ENCODE results near the gene COPS4.

The COPS4 gene

GRCh38 chr4:83010111-83010521, 24.9 kb upstream of the COPS4 start:
- DNase-seq (ENCODE audit: insufficient read length, low spot score): no peak
- FAIRE-seq: no peak
- TF ChIP-seq SPI1 (IDR thresholded peaks at IDR 0.05; ENCODE audit: low read depth, low read length) (no peak), PAX5 (IDR thresholded peaks at IDR 0.05; ENCODE audit: insufficient read depth, low read length, severe bottlenecking) (no peak), POU2F2 (IDR thresholded peaks at IDR 0.05; ENCODE audit: low read depth, low read length) (no peak), POLR2A (IDR thresholded peaks at IDR 0.05; ENCODE audit: low read depth, low read length) (no peak), POLR2AphosphoS5 (IDR thresholded peaks at IDR 0.05; ENCODE audit: low read depth, low read length) (no peak), TAF1 (IDR thresholded peaks at IDR 0.05; ENCODE audit: low read depth, low read length) (no peak)

DNA sequence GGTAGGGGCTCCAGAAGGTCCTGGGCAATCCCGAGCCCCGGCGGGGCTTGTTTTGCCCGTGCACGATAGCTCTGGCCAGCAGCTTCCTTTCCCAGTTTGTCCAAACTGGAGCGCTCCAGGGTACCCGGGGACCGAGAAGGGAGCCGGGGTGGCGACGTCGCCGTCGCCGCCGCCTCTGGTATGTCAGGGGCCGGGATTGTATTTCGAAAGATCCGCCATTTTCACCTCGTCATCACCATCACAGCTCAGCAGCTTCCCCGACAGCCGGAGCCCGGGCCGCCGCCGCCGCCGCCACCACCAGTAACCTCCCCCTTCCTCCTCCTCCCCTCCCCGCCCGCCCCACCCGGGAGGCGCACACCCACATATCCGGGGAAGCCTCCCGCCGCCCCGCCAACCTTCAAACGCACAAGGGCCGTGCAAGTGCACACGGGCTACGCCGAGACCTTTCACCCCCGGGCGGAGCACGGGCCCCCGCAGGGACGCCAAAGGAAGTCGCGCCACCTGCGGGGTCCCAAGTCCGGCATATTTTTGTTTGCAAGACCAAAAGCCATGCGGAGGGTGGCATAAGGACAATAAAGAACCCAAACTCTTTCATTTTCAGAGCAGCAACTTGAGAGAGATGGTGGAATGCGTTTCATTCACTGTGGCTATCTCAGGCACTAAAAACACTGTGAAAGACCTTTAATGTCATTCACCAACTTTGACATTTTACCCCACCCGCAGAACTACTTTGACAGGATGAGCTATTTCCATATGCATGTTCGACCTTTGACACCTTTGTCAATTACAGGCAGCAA, 24.3 kb upstream of the COPS4 start, which contains the start of gene LIN54:
Gene LIN54 (minus strand): TSS at position 302 of the 797 bp plus-strand sequence. CDS start 25,979 bp downstream, outside the sequence.
- TF ChIP-seq TAF1 (IDR thresholded peaks at IDR 0.05; ENCODE audit: low read depth, low read length): no peak
- no peak for TF ChIP-seq POU2F2 (IDR thresholded peaks at IDR 0.05; ENCODE audit: low read depth, low read length)
- no peak for TF ChIP-seq PAX5 (IDR thresholded peaks at IDR 0.05; ENCODE audit: insufficient read depth, low read length, severe bottlenecking)
- TF ChIP-seq SPI1 (IDR thresholded peaks at IDR 0.05; ENCODE audit: low read depth, low read length): no peak
- peak; percentile 42; the same call in 1 of the 2 replicates for TF ChIP-seq POLR2A (IDR thresholded peaks at IDR 0.05; ENCODE audit: low read depth, low read length)
- FAIRE-seq (peak; percentile 63), DNase-seq (ENCODE audit: insufficient read length, low spot score) (peak; percentile 71)

GRCh38 chr4:83011689-83012199, 23.2 kb upstream of the COPS4 start:
- FAIRE-seq: peak; percentile 45
- TF ChIP-seq TAF1 (IDR thresholded peaks at IDR 0.05; ENCODE audit: low read depth, low read length) (no peak), POLR2AphosphoS5 (IDR thresholded peaks at IDR 0.05; ENCODE audit: low read depth, low read length) (no peak), POLR2A (IDR thresholded peaks at IDR 0.05; ENCODE audit: low read depth, low read length) (no peak), SPI1 (IDR thresholded peaks at IDR 0.05; ENCODE audit: low read depth, low read length) (no peak), POU2F2 (IDR thresholded peaks at IDR 0.05; ENCODE audit: low read depth, low read length) (no peak), PAX5 (IDR thresholded peaks at IDR 0.05; ENCODE audit: insufficient read depth, low read length, severe bottlenecking) (no peak)
- no peak for DNase-seq (ENCODE audit: insufficient read length, low spot score)

DNA sequence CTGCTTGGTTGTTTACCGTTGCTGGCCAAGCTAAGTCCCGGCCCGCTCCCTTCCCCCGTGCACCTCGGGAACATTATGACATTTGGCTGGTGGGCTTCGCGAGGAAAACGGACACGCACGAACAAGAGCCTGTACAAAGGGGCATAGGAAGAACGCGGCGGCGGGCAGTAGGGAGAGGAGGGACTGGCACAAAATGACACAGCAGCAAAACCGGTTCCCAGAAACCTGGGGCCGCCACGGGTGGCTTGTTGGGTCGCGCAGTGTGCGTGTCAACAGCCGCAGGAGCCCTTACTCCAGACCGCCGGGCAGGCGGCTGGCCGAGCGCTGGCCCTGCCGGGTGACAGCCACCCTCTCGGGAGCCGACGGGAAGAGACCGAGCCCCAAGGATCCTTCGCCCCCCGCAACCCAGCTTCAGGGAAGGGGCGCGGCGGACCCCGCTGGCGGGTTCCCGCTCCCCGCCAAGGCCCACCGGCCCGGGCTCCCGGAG, 22.7 kb upstream of the COPS4 start:
- peak; percentile 52 for FAIRE-seq
- no peak for TF ChIP-seq POLR2A (IDR thresholded peaks at IDR 0.05; ENCODE audit: low read depth, low read length)
- TF ChIP-seq TAF1 (IDR thresholded peaks at IDR 0.05; ENCODE audit: low read depth, low read length): no peak
- no peak for TF ChIP-seq POLR2AphosphoS5 (IDR thresholded peaks at IDR 0.05; ENCODE audit: low read depth, low read length)
- no peak for TF ChIP-seq POU2F2 (IDR thresholded peaks at IDR 0.05; ENCODE audit: low read depth, low read length)
- TF ChIP-seq SPI1 (IDR thresholded peaks at IDR 0.05; ENCODE audit: low read depth, low read length): no peak
- TF ChIP-seq PAX5 (IDR thresholded peaks at IDR 0.05; ENCODE audit: insufficient read depth, low read length, severe bottlenecking): no peak
- no peak for DNase-seq (ENCODE audit: insufficient read length, low spot score)

GRCh38 chr4:83012687-83013419, 22.1 kb upstream of the COPS4 start:
- 0 out of 2 replicates have a peak, but pooled peaks have one; percentile 47 for TF ChIP-seq TAF1 (IDR thresholded peaks at IDR 0.05; ENCODE audit: low read depth, low read length)
- TF ChIP-seq POU2F2 (IDR thresholded peaks at IDR 0.05; ENCODE audit: low read depth, low read length): peak; percentile 55; the same call in 1 of the 2 replicates
- peak; percentile 46 for TF ChIP-seq PAX5 (IDR thresholded peaks at IDR 0.05; ENCODE audit: insufficient read depth, low read length, severe bottlenecking)
- no peak for TF ChIP-seq SPI1 (IDR thresholded peaks at IDR 0.05; ENCODE audit: low read depth, low read length)
- peak; percentile 64 for TF ChIP-seq POLR2AphosphoS5 (IDR thresholded peaks at IDR 0.05; ENCODE audit: low read depth, low read length)
- TF ChIP-seq POLR2A (IDR thresholded peaks at IDR 0.05; ENCODE audit: low read depth, low read length): peak; percentile 77
- FAIRE-seq (peak; percentile 95), DNase-seq (ENCODE audit: insufficient read length, low spot score) (peak; percentile 78)

DNA sequence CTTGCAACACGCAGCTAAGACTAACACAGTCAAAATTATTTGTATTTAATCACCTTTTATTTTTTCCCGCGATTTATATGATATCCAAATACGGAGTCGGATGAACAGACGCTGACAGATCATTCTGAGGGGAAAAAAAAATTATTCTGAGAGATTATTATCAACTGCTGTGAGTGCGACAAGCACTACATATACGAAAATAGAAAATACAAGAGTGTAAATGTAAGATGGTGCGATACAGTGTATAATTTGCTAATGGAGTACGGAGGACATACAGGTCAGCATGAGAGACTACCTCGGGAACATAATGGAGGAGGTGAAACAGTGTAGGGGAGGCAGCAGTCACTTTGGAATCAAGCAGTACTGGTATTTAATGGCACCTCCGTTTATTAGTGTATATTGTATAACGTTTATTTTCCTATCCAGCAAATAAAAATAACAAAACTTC, 21.5 kb upstream of the COPS4 start:
- FAIRE-seq (peak; percentile 69), DNase-seq (ENCODE audit: insufficient read length, low spot score) (no peak)
- TF ChIP-seq POU2F2 (IDR thresholded peaks at IDR 0.05; ENCODE audit: low read depth, low read length) (no peak), TAF1 (IDR thresholded peaks at IDR 0.05; ENCODE audit: low read depth, low read length) (peak; percentile 24; the same call in 1 of the 2 replicates), POLR2A (IDR thresholded peaks at IDR 0.05; ENCODE audit: low read depth, low read length) (no peak; the same call in 1 of the 2 replicates)

- no peak for DNase-seq (ENCODE audit: insufficient read length, low spot score)
- FAIRE-seq: no peak
- TF ChIP-seq PAX5 (IDR thresholded peaks at IDR 0.05; ENCODE audit: insufficient read depth, low read length, severe bottlenecking): no peak
- no peak for TF ChIP-seq SPI1 (IDR thresholded peaks at IDR 0.05; ENCODE audit: low read depth, low read length)
- TF ChIP-seq POLR2A (IDR thresholded peaks at IDR 0.05; ENCODE audit: low read depth, low read length): no peak
- no peak for TF ChIP-seq POLR2AphosphoS5 (IDR thresholded peaks at IDR 0.05; ENCODE audit: low read depth, low read length)
- TF ChIP-seq TAF1 (IDR thresholded peaks at IDR 0.05; ENCODE audit: low read depth, low read length): no peak
- TF ChIP-seq POU2F2 (IDR thresholded peaks at IDR 0.05; ENCODE audit: low read depth, low read length): no peak
Measured at GRCh38 chr4:83013902-83014301, 21.1 kb upstream of the COPS4 start.

GRCh38 chr4:83019794-83020494, 15.0 kb upstream of the COPS4 start:
- FAIRE-seq (peak; percentile 16), DNase-seq (ENCODE audit: insufficient read length, low spot score) (no peak)
- TF ChIP-seq SPI1 (IDR thresholded peaks at IDR 0.05; ENCODE audit: low read depth, low read length) (no peak), PAX5 (IDR thresholded peaks at IDR 0.05; ENCODE audit: insufficient read depth, low read length, severe bottlenecking) (no peak), TAF1 (IDR thresholded peaks at IDR 0.05; ENCODE audit: low read depth, low read length) (no peak), POU2F2 (IDR thresholded peaks at IDR 0.05; ENCODE audit: low read depth, low read length) (no peak), POLR2AphosphoS5 (IDR thresholded peaks at IDR 0.05; ENCODE audit: low read depth, low read length) (no peak), POLR2A (IDR thresholded peaks at IDR 0.05; ENCODE audit: low read depth, low read length) (no peak)

All from GM12891 (cell line).